ENCODE measurements around the gene OR1F1. TPM values are rescaled to one million over a fixed set of nuclear protein-coding genes. Genes with fewer than 3 reads are reported as not detected.

Gene OR1F1
- total and polyA plus RNA-seq, 9 of the 15 experiments (the other 6 are each of a cell fraction or from before 2014, with no cell fraction given), result 0.15 to 0.61 (median 0.35) TPM; not detected in 3

- in situ Hi-C loops (cut with MboI), result no loop called here
- no peak overlapping the region for H2AFZ ChIP-seq (ENCODE audit: low read depth, low read length)
- peaks cover 0 to 53% of the 10 kb centered on the region in 2 experiments; a peak in 2 of 5 replicates for H3K4me1 ChIP-seq (replicated peaks in 1 of 2; ENCODE audit: control insufficient read depth in 2 of 2, insufficient read depth in 2 of 2, low read length in 2 of 2)
- no peaks in the 10 kb centered on the region for H3K79me2 ChIP-seq (ENCODE audit: control insufficient read depth, insufficient read depth, low read length)
- H3K36me3 ChIP-seq (ENCODE audit: control insufficient read depth, insufficient read depth, low read length), result peaks cover 19% of the 10 kb centered on the region; the same call in 1 of the 3 replicates
- ChIA-PET CTCF (ENCODE audit: low intra/inter-chr PET ratio) (no interaction called here), POLR2A (interaction anchor here (0.6 to 2.5 kb wide), 3 partner anchors 9 to 129 kb away, joined by 3 to 14 read pairs (median 3); partner anchors contain the start of gene ZNF213)
- H3K9me3 ChIP-seq (replicated peaks; ENCODE audit: control insufficient read depth, insufficient read depth, low read depth, low read length), result no peaks in the 10 kb centered on the region
- H3K27me3 ChIP-seq (ENCODE audit: control insufficient read depth in 2 of 2, insufficient read depth in 2 of 2, low read length in 2 of 2), result no peaks in the 10 kb centered on the region
- H3K4me3 ChIP-seq, result no peak overlapping the region
- ATAC-seq, result no peak
- H3K9me1 ChIP-seq (ENCODE audit: control insufficient read depth, insufficient read depth, low read length), result no peaks in the 10 kb centered on the region
- no TSS peak for BruUV-seq (replicated peaks)
- H4K20me1 ChIP-seq (replicated peaks; ENCODE audit: control insufficient read depth, insufficient read depth, low read length), result no peaks in the 10 kb centered on the region; the same call in 1 of the 2 replicates
- intact Hi-C loops (cut with micrococcal nuclease), result no loop called here
- no peak for DNase-seq (ENCODE audit: extremely low read depth in 1 of 4, low spot score in 3 of 4)
- no peak for FAIRE-seq
- H3K27ac ChIP-seq (ENCODE audit: extremely low read depth, low read depth, low read length), result no peak overlapping the region
- H3K4me2 ChIP-seq (ENCODE audit: insufficient read depth, low read length), result no peak overlapping the region
- no peak for TF ChIP-seq DLX4 (CRISPR knock-in tag; IDR thresholded peaks at IDR 0.05)
- TF ChIP-seq ARID3B (CRISPR knock-in tag; IDR thresholded peaks at IDR 0.05; ENCODE audit: borderline replicate concordance), result no peak
- no peak for TF ChIP-seq NR1H2 (CRISPR knock-in tag; IDR thresholded peaks at IDR 0.05)
- no peak for TF ChIP-seq BMI1 (IDR thresholded peaks at IDR 0.05; ENCODE audit: low read length)
- no peak for TF ChIP-seq ZNF785 (CRISPR knock-in tag; IDR thresholded peaks at IDR 0.05)
- TF ChIP-seq CCNT2 (IDR thresholded peaks at IDR 0.05; ENCODE audit: borderline replicate concordance, extremely low read depth, insufficient read length, low read depth, low read length), result no peak
- TF ChIP-seq ZNF764 (CRISPR knock-in tag; IDR thresholded peaks at IDR 0.05; ENCODE audit: low read depth), result no peak
- no peak for TF ChIP-seq CHCHD3 (CRISPR knock-in tag; IDR thresholded peaks at IDR 0.05)
- no peak for TF ChIP-seq PHB (CRISPR knock-in tag; IDR thresholded peaks at IDR 0.05)
- TF ChIP-seq SNIP1 (IDR thresholded peaks at IDR 0.05; ENCODE audit: low read depth), result no peak
- no peak for TF ChIP-seq TRIM25 (IDR thresholded peaks at IDR 0.05; ENCODE audit: borderline replicate concordance)
- TF ChIP-seq KAT8 (IDR thresholded peaks at IDR 0.05; ENCODE audit: low read depth), result no peak
- 80% methylated on average over 9 of the region's 11 CpGs for WGBS (ENCODE audit: insufficient coverage, low coverage, missing lambda C conversion rate)
- H3K9ac ChIP-seq (ENCODE audit: insufficient read depth in 1 of 2, low read depth in 2 of 2, low read length in 2 of 2), result peak overlapping the region in 1 of 2 experiments; percentile 73; a peak in 2 of 4 replicates
These were observed 44.8 kb upstream of the OR1F1 start for GRCh38 chr16:3143189-3143588.
